ENCODE results near the gene SMIM33.

- TF ChIP-seq EZH2 (IDR thresholded peaks at IDR 0.05; ENCODE audit: low read depth) (no peak), CTCF (conservative IDR thresholded peaks at IDR 0.05) (no peak)
These were observed 2.3 kb upstream of the SMIM33 start for GRCh38 chr5:139468421-139468931.
